Stimulated activated CD4-positive, alpha-beta T cell treated with anti-CD3 and anti-CD28 coated beads, Interleukin-15, amount 100 ng/mL, for 1 hour (primary cell): ENCODE results near the gene CH25H.
"Not testable (repeated sequence)": the region's sequence is repeated elsewhere in the genome, so short reads cannot be mapped to it uniquely, and the experiment has no call there.

Experiments
- DNase-seq, 2 donors: peaks; one replicate each; pipeline ENCODE4 v3.0.0-alpha.2; 2020; ENCODE audit warnings: low read depth in 1 of 2, low spot score in 1 of 2

The CH25H gene

GRCh38 chr10:89207181-89207800, at the start of gene CH25H:
CH25H (minus strand) TSS chr10:89207317; CDS start chr10:89207292, 25 bp downstream.
- DNase-seq: no peak

GRCh38 chr10:89256340-89256739, 49.2 kb upstream of the CH25H start:
- no peak for DNase-seq

- DNase-seq: no peak
Observed at GRCh38 chr10:89255793-89256192, 48.7 kb upstream of the CH25H start.

- DNase-seq: not testable (repeated sequence)
Observed at GRCh38 chr10:89255091-89255579, 48.0 kb upstream of the CH25H start.

GRCh38 chr10:89252225-89252585, 45.1 kb upstream of the CH25H start:
- no peak for DNase-seq

GRCh38 chr10:89251409-89252224, 44.5 kb upstream of the CH25H start, which contains the start of gene LIPA:
LIPA (minus strand) TSS chr10:89251775; CDS start chr10:89247648, 4,127 bp downstream.
- peak; percentile 83 to 91 for DNase-seq

GRCh38 chr10:89250865-89251408, 43.8 kb upstream of the CH25H start:
- DNase-seq: no peak

- no peak for DNase-seq
Observed at GRCh38 chr10:89248990-89249389, 41.9 kb upstream of the CH25H start.

GRCh38 chr10:89247623-89248022, 40.5 kb upstream of the CH25H start:
- DNase-seq: not testable (repeated sequence)

- no peak for DNase-seq
Observed at GRCh38 chr10:89245802-89246201, 38.7 kb upstream of the CH25H start.

- no peak for DNase-seq
Observed at GRCh38 chr10:89242840-89243568, 35.9 kb upstream of the CH25H start.

GRCh38 chr10:89242345-89242684, 35.2 kb upstream of the CH25H start:
- no peak for DNase-seq

- no peak for DNase-seq
Observed at GRCh38 chr10:89241486-89242344, 34.6 kb upstream of the CH25H start.

GRCh38 chr10:89241026-89241425, 33.9 kb upstream of the CH25H start:
- DNase-seq: no peak

GRCh38 chr10:89240519-89240918, 33.4 kb upstream of the CH25H start:
- DNase-seq: no peak

GRCh38 chr10:89238956-89239644, 32.0 kb upstream of the CH25H start:
- DNase-seq: no peak

- DNase-seq: no peak
Observed at GRCh38 chr10:89237849-89238248, 30.7 kb upstream of the CH25H start.

- DNase-seq: no peak
Observed at GRCh38 chr10:89236226-89236797, 29.2 kb upstream of the CH25H start.

- no peak for DNase-seq
Observed at GRCh38 chr10:89235073-89235798, 28.1 kb upstream of the CH25H start.
